ENCODE results near the gene XAGE2.
"Not testable (repeated sequence)": the region's sequence is repeated elsewhere in the genome, so short reads cannot be mapped to it uniquely, and the experiment has no call there.

DNA sequence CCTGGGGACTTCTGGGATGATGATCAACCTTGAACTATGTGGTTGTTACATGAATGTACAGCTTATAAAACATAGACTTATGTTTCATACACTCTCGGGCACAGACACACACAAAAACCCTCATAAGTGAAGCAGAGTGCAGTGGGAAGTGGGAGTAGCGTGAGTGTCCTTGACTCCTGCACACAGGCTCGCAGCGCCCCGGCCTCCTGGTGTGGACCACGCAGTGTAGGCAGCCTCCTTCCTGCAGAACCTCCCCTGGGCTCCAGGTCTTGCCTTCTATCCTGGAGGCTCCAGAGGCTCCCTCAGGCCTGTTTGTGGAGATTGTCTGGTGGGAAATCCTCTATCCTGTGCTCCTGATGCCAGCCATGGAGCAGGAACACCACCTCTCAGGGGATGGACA is 25.7 kb upstream of the XAGE2 start:
- TF ChIP-seq POLR2A (IDR thresholded peaks at IDR 0.05; ENCODE audit: low read depth, low read length); TAF1 (IDR thresholded peaks at IDR 0.05; ENCODE audit: borderline replicate concordance, low read depth, low read length): not testable (repeated sequence)
